ENCODE data around the gene HGS.
A peak's percentile ranks its signal among the peaks of the same experiment; 100 is the strongest.

HGS gene

GRCh38 chr17:81690066-81690465, 6.3 kb downstream of the HGS start:
- H3K27me3 Mint-ChIP-seq: no peaks in the 10 kb centered on the region
- peaks cover 2% of the 10 kb centered on the region for H3K36me3 Mint-ChIP-seq
- no peaks in the 10 kb centered on the region for H3K9me3 Mint-ChIP-seq (ENCODE audit: low read depth)
- H3K27ac Mint-ChIP-seq: peak overlapping the region; percentile 16
- H3K4me1 Mint-ChIP-seq (ENCODE audit: low read depth): peaks cover 14% of the 10 kb centered on the region
- no peak overlapping the region for H3K4me3 Mint-ChIP-seq

GRCh38 chr17:81690549-81690948, 6.7 kb downstream of the HGS start:
- H3K4me3 Mint-ChIP-seq: no peak overlapping the region
- no peaks in the 10 kb centered on the region for H3K27me3 Mint-ChIP-seq
- H3K27ac Mint-ChIP-seq: no peak overlapping the region
- peaks cover 2% of the 10 kb centered on the region for H3K36me3 Mint-ChIP-seq
- H3K9me3 Mint-ChIP-seq (ENCODE audit: low read depth): no peaks in the 10 kb centered on the region
- peaks cover 9% of the 10 kb centered on the region for H3K4me1 Mint-ChIP-seq (ENCODE audit: low read depth)

GRCh38 chr17:81691196-81691595, 7.4 kb downstream of the HGS start:
- H3K4me3 Mint-ChIP-seq: no peak overlapping the region
- H3K27ac Mint-ChIP-seq: no peak overlapping the region
- H3K4me1 Mint-ChIP-seq (ENCODE audit: low read depth): peaks cover 5% of the 10 kb centered on the region
- H3K9me3 Mint-ChIP-seq (ENCODE audit: low read depth): no peaks in the 10 kb centered on the region
- peaks cover under 1% of the 10 kb centered on the region for H3K36me3 Mint-ChIP-seq
- H3K27me3 Mint-ChIP-seq: no peaks in the 10 kb centered on the region

- H3K27ac Mint-ChIP-seq: no peak overlapping the region
- peaks cover 2% of the 10 kb centered on the region for H3K4me1 Mint-ChIP-seq (ENCODE audit: low read depth)
- no peaks in the 10 kb centered on the region for H3K9me3 Mint-ChIP-seq (ENCODE audit: low read depth)
- no peaks in the 10 kb centered on the region for H3K36me3 Mint-ChIP-seq
- no peaks in the 10 kb centered on the region for H3K27me3 Mint-ChIP-seq
- no peak overlapping the region for H3K4me3 Mint-ChIP-seq
These were observed 7.8 kb downstream of the HGS start for GRCh38 chr17:81691608-81692007.

GRCh38 chr17:81693509-81694210, 9.8 kb downstream of the HGS start:
- no peak overlapping the region for H3K4me3 Mint-ChIP-seq
- no peaks in the 10 kb centered on the region for H3K4me1 Mint-ChIP-seq (ENCODE audit: low read depth)
- H3K27ac Mint-ChIP-seq: no peak overlapping the region
- no peaks in the 10 kb centered on the region for H3K9me3 Mint-ChIP-seq (ENCODE audit: low read depth)
- H3K27me3 Mint-ChIP-seq: no peaks in the 10 kb centered on the region
- H3K36me3 Mint-ChIP-seq: no peaks in the 10 kb centered on the region

GRCh38 chr17:81694810-81695209, 11.0 kb downstream of the HGS start:
- Mint-ChIP-seq H3K9me3 (ENCODE audit: low read depth) (no peaks in the 10 kb centered on the region), H3K27me3 (no peaks in the 10 kb centered on the region), H3K4me3 (no peak overlapping the region), H3K36me3 (no peaks in the 10 kb centered on the region), H3K4me1 (ENCODE audit: low read depth) (peaks cover 1% of the 10 kb centered on the region), H3K27ac (no peak overlapping the region)

GRCh38 chr17:81695211-81695610, 11.4 kb downstream of the HGS start:
- no peaks in the 10 kb centered on the region for H3K27me3 Mint-ChIP-seq
- H3K4me1 Mint-ChIP-seq (ENCODE audit: low read depth): peaks cover 1% of the 10 kb centered on the region
- no peak overlapping the region for H3K27ac Mint-ChIP-seq
- no peaks in the 10 kb centered on the region for H3K9me3 Mint-ChIP-seq (ENCODE audit: low read depth)
- H3K36me3 Mint-ChIP-seq: no peaks in the 10 kb centered on the region
- no peak overlapping the region for H3K4me3 Mint-ChIP-seq

GRCh38 chr17:81695801-81696200, 12.0 kb downstream of the HGS start:
- H3K27ac Mint-ChIP-seq: no peak overlapping the region
- H3K27me3 Mint-ChIP-seq: no peaks in the 10 kb centered on the region
- no peak overlapping the region for H3K4me3 Mint-ChIP-seq
- H3K36me3 Mint-ChIP-seq: no peaks in the 10 kb centered on the region
- H3K9me3 Mint-ChIP-seq (ENCODE audit: low read depth): no peaks in the 10 kb centered on the region
- H3K4me1 Mint-ChIP-seq (ENCODE audit: low read depth): peaks cover 3% of the 10 kb centered on the region

GRCh38 chr17:81696218-81696941, 12.6 kb downstream of the HGS start:
- no peak overlapping the region for H3K4me3 Mint-ChIP-seq
- no peaks in the 10 kb centered on the region for H3K36me3 Mint-ChIP-seq

GRCh38 chr17:81697261-81698044, 13.6 kb downstream of the HGS start:
- H3K27ac Mint-ChIP-seq: no peak overlapping the region
- no peaks in the 10 kb centered on the region for H3K9me3 Mint-ChIP-seq (ENCODE audit: low read depth)
- H3K4me3 Mint-ChIP-seq: no peak overlapping the region
- no peaks in the 10 kb centered on the region for H3K27me3 Mint-ChIP-seq
- H3K4me1 Mint-ChIP-seq (ENCODE audit: low read depth): peaks cover 13% of the 10 kb centered on the region
- H3K36me3 Mint-ChIP-seq: no peaks in the 10 kb centered on the region

More at GRCh38 chr17:81696218-81696941, 12.6 kb downstream of the HGS start:
- peaks cover 6% of the 10 kb centered on the region for H3K4me1 Mint-ChIP-seq (ENCODE audit: low read depth)
- no peak overlapping the region for H3K27ac Mint-ChIP-seq
- no peaks in the 10 kb centered on the region for H3K9me3 Mint-ChIP-seq (ENCODE audit: low read depth)
- H3K27me3 Mint-ChIP-seq: no peaks in the 10 kb centered on the region

GRCh38 chr17:81700353-81701287, 16.8 kb downstream of the HGS start:
- Mint-ChIP-seq H3K4me1 (ENCODE audit: low read depth) (peaks cover 18% of the 10 kb centered on the region), H3K9me3 (ENCODE audit: low read depth) (no peaks in the 10 kb centered on the region), H3K4me3 (peak overlapping the region; percentile 94), H3K27ac (no peak overlapping the region), H3K27me3 (no peaks in the 10 kb centered on the region), H3K36me3 (peaks cover 3% of the 10 kb centered on the region)

- peak overlapping the region; percentile 94 for H3K4me3 Mint-ChIP-seq
- H3K27ac Mint-ChIP-seq: peak overlapping the region; percentile 92
- H3K27me3 Mint-ChIP-seq: no peaks in the 10 kb centered on the region
- H3K4me1 Mint-ChIP-seq (ENCODE audit: low read depth): peaks cover 21% of the 10 kb centered on the region
- H3K36me3 Mint-ChIP-seq: peaks cover 3% of the 10 kb centered on the region
- no peaks in the 10 kb centered on the region for H3K9me3 Mint-ChIP-seq (ENCODE audit: low read depth)
These were observed 17.7 kb downstream of the HGS start for GRCh38 chr17:81701288-81702071.

- H3K4me1 Mint-ChIP-seq (ENCODE audit: low read depth): peaks cover 21% of the 10 kb centered on the region
- H3K27me3 Mint-ChIP-seq: no peaks in the 10 kb centered on the region
- H3K4me3 Mint-ChIP-seq: peak within 1 kb of the TSS; percentile 94
- no peaks in the 10 kb centered on the region for H3K9me3 Mint-ChIP-seq (ENCODE audit: low read depth)
- H3K27ac Mint-ChIP-seq: peak within 1 kb of the TSS; percentile 92
- peaks cover 3% of the 10 kb centered on the region for H3K36me3 Mint-ChIP-seq
These were observed 19.3 kb downstream of the HGS start, which contains the start of gene MRPL12 for GRCh38 chr17:81702934-81703746. MRPL12 (plus strand) TSS chr17:81703367; CDS start chr17:81703502, 135 bp downstream.

Measured in activated naive CD8-positive, alpha-beta T cell (primary cell).